HG02588 (cell line): ENCODE results near the gene JAM2.
"Not testable (repeated sequence)": the region's sequence is repeated elsewhere in the genome, so short reads cannot be mapped to it uniquely, and the experiment has no call there.

Source experiments
- ATAC-seq: cut with Tn5 transposase; IDR thresholded peaks from one replicate; pipeline ENCODE4 v1.9.1; 2021; ENCODE audit warnings: mild to moderate bottlenecking, moderate library complexity; ENCODE audit not compliant: unreplicated experiment

JAM2 gene

DNA sequence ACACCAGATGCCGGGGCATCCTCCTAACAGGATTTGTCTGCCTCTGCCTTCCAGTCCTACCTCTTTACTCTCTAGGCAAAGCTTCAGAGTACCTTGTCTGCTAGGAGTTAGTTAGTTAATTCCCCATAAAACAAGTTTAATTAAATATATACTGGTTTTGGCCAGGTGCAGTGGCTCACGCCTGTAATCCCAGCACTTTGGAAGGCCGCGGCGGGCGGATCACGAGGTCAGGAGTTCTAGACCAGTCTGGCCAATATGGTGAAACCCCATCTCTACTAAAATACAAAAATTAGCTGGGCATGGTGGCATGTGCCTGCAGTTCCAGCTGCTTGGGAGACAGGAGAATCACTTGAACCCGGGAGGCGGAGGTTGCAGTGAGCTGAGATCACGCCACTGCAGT lies 75.0 kb downstream of the JAM2 start:
- ATAC-seq = not testable (repeated sequence)

DNA sequence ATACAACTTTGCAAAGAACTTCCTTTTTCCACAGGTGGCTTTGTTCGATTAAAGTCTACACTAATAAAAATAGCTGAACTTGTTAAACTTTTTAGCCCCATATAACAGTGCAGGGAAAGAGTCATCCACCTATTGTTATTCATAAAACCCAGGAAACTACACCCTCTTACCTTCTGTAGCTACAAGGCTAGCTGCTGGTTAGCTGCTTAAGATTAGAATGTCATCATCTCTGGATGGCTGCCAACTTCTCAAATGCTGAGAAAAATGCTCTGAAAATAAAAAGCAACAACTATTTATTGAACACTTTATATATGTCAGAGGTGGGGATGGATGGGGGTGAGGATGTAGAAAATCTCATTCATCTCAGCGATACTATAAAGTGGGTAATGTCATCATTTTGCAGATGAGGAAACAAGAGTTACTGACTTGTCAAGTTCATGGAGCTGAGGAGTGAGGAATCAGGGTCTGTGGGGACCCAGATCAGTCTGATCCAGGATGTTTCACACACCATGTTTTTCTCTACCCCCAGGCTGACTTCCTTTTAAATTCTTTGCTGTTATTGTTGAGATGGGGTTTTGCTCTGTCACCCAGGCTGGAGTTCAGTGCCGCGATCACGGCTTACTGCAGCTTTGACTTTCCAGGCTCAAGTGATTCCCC lies 78.6 kb downstream of the JAM2 start:
- no peak for ATAC-seq

DNA sequence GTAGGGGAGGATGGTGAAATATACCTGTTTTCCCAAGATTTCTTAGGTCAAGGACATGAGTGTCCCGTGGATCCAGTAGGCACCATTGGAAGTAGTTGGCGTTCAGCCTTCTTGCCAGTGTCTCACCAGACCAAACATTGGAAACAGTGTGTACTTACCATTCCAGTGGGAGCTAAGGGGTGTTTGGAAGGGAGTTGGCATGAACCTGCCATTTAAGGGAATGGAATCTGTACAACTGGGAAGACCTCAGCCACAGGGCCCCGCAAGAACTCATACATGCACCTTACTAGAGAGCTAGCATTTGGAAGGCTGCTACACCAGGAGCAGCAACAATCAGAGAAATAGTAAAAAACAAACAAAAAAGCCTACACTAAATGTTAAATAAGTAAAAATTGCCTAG lies 82.9 kb downstream of the JAM2 start:
- ATAC-seq = no peak

DNA sequence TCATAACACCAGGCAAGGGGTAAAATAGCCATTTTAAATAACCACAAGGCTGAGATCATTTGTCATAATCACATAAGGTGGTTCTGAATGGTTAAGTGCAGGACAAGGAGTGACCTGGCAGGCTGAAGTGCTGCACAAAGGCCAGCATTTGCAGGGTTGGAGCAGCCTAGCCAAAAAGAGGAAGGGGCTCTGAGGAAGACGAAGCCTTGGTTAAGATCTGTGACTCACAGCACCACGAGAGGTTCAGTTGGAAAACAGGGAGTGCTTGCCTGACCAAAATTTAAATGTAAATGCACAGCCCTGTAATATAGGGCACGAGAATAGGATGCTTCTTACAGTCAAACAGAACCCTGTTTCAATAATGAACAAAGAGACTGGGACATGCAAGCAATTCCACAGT lies 83.6 kb downstream of the JAM2 start:
- ATAC-seq = no peak

DNA sequence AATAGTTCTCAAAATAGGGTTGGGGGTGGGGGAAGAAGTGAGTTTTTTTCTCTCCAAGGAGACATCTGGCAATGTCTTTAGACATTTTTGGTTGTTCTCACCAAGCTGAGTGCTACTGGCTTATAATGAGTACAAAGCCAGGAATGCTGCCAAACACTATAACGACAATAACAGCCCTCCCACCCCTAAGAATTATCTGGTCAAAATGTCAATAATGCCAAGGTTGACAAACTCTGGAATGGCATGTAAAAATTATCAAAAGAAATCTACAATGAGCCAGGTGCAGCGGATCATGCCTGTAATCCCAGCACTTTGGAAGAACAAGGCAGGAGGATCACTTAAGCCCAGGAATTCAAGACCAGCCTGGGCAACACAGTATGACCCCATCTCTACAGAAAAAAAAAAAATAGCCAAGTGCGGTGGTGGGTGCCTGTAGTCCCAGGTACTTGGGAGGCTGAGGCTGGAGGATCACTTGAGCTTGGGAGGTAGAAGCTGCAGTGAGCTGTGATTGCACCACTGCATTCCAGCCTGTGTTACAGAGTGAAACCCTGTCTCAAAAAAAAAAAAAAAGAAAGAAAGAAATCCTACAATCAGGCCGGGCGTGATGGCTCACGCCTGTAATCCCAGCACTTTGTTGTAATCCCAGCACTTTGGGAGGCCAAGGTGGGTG lies 93.2 kb downstream of the JAM2 start:
- ATAC-seq = no peak

DNA sequence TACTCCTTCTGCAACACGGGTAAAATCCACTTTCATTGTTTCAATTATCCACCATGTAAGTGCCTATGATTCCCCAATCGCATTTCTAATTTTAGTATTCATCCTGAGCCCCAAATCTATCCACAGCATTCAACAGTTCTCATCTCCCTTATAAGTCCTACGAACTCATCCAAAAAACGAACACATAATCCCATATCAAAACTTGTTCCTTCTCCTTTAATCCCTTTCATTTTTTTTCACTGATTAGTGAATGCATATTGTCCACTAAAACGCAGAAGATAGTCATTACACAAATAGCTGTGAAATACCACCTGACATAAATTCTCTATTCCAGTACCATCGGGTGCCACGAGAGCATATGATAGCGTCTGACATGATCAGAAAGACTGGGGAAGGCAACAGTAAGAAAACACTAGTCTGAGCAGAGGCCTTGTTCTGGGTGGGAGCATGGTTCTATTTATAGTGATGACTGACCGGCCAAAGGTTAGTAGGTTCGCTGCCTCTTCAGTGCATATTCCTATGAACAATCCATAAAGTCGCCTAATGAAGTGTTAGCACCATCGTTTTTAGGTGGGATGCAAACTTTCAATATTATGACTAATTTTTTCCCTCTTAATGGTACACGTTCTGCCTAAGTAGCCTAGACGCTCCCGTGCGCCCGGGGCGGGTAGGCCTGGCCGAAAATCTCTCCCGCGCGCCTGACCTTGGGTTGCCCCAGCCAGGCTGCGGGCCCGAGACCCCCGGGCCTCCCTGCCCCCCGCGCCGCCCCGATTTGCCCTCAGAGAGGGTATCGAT lies 95.0 kb downstream of the JAM2 start:
- peak; percentile 11 for ATAC-seq

DNA sequence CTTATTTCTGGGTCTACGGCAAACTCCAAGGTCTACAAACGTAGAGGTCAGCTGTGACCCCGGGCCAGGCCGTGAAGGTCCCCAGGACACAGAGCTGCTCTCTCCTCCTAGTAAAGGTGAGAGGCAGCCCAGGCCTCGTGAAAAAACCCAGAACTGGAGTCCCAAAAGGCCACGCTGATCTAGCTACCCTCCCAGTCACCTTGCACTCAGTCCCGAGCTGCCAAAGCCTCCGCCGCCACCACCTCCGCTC lies 95.5 kb downstream of the JAM2 start:
- peak; percentile 3 for ATAC-seq

DNA sequence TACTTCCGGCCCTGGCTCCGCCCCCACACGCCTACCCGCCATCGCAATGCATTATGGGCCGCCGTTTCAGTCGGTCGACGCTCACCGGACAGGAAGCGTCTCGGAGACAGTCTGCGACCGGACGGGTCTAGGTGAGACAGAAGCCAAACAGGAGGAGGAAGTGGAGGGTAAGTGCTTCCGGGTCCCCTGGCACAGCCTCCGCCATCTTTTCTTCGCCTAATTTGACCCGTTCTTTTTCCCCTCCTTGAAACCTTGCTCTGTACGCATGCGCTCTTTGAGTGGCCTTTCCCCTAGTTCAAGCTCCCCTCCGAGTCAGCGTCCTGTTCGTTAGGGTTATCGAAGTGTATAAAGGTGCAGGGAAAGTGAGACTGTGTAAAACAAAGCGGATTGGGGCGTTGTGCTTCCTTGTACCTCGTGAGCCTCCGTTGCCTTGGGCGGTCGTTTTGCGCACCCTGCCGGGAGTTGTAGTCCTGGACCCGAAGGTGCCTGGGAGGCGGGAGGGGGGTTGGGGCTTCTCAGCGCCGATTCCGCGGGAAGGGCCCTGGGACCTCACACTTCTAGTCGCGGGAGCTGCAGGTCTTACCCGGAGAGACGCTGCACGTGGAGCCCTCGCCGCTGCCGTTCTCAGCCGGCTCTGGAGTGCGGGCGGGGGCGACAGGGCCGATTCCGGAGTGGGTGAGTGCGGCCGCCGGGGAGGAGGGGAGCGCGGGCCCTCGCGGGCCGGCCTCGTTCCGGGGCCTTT lies 96.0 kb downstream of the JAM2 start, which contains the start of the genes ATP5PF and GABPA:
Gene ATP5PF, minus strand, starts transcription at position 1 of the 742 bp plus-strand sequence. CDS start 5,110 bp downstream, outside the sequence.
Gene GABPA, plus strand, starts transcription at position 69 of the 742 bp plus-strand sequence. CDS start 6,627 bp downstream, outside the sequence.
- peak; percentile 86 for ATAC-seq

DNA sequence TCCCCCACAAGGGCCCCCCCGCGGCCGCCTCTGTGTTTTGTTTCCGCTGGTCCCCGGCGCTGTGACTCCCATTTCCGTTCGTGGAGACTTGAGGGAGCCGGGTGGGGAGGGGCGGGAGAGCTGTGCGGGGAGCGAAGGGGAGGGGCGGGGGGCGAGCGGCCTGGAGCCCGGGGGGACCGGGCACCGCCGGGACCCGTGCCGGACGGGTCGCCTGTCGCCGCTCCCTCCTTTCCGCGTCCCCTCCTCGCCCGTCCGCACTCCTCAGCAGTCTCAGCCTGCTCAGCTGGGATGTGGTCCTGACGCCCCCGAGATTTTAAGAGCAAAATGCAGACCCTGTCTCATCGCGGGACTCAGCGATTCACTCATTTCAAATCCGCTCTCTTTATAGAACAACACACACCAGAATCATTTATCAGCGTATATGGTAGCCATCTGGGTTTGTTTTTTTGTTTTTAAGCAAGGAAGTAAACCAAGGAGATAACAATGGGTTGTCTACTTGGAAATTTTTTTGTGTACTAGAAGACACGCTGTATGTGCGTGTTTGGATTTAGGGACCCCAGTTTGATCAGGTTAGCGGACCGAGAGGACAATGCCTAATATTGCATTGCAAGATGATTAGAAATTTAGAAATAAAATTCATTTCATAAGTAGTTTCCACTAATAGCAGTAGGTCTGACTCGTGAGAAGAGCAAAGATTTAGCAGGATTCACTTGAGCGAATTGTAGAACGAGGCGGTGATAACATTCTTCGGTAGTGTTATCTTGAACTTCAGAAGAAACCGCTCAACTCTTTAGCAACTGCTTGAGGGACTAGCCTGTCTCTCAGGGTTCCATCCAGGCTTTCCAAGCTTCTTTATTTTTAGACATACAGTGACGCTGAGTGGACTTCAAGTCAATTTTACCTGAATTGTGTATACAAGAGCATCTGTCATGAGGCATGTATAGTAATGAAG lies 96.9 kb downstream of the JAM2 start:
- ATAC-seq = peak; percentile 12

DNA sequence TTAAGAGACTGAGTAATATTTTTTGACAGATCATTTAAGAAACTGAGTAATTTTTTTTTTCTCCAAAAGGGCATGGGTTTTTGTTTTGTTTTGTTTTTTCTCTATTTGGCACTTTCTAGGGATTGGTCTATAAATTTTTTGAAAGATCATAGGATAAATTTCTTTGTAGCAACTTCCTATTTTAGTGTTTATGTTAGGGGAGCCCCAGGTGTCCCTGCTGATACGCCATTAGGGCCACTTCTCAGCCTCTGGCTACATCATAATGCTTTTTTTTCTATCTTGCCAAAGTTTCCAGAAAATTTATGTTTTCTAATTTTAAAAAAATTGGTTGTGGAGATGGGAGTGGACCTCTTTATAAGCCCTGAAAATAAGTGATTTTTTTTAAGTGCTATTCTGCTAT lies 98.4 kb downstream of the JAM2 start:
- ATAC-seq = no peak

DNA sequence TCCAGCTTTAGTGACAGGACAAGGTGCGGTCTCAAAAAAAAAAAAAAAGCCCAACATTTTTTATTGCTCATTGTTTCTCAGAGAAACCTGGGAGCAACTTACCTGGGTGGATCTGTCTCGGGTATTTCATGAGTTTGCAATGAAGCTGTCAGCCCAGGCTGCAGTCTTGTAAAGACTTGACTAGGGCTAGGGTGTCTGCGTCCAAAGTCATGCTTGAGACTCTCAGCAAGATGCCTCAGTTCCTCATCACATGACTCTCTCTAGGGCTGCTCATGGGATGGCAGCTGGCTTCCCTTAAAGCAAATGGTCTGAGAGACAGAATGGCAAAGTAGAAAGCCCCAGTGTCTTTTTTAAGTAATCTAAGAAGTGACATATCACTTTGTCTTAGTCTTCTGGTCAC lies 103.8 kb downstream of the JAM2 start:
- no peak for ATAC-seq

DNA sequence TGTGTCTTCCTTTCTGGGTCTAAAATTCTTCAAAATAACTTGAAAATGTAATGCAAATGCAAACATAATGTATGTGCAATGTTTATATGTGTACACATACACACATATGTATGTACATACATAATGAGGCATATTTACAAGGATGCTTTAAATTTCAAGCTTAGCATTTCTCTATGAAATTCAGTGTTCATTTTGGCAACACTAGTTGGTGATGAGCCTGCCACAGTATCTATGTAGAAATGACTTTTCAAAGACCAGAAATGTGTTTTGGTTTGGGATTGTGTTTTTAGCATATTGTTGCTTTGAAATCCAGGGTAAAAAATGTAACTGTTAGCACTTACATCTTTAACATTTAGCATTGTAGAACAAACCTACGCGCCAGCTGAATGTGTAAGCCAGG lies 105.8 kb downstream of the JAM2 start:
- no peak for ATAC-seq

DNA sequence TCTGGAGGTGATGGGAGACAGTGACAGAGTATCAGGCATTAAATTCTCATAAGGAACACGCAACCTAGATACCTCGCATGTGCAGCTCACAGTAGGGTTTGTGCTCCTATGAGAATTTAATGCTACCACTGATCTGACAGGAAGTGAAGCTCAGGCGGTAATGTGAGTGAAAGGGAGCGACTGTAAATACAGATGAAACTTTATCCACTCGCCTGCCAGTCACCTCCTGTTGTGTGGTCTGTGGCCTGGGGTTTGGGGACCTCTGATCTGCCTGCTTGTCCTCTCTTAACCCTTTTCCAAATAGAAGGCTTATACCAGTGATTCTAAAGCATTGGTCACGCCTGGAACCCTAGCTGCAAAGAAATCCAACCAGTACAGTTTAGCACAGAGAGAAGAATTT lies 111.0 kb downstream of the JAM2 start:
- no peak for ATAC-seq

DNA sequence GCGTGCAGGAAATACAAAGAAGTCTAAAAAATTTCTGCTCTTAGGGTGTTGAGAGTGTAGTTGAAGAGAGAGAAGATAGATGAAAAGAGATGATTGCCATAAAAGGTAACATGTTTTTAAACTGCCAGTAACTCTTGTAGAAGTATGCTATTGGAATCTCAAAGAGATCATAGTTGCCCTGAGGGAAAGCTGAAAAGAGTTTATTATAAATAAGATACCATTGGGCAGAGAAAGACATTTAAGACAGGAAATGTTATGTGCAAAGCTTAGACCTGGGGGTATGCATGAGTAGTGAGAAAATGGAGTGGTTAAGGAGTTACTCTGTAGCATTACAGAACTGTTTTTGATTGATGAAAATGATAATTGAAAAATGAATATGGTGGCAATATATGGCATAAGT lies 113.4 kb downstream of the JAM2 start:
- ATAC-seq = no peak

DNA sequence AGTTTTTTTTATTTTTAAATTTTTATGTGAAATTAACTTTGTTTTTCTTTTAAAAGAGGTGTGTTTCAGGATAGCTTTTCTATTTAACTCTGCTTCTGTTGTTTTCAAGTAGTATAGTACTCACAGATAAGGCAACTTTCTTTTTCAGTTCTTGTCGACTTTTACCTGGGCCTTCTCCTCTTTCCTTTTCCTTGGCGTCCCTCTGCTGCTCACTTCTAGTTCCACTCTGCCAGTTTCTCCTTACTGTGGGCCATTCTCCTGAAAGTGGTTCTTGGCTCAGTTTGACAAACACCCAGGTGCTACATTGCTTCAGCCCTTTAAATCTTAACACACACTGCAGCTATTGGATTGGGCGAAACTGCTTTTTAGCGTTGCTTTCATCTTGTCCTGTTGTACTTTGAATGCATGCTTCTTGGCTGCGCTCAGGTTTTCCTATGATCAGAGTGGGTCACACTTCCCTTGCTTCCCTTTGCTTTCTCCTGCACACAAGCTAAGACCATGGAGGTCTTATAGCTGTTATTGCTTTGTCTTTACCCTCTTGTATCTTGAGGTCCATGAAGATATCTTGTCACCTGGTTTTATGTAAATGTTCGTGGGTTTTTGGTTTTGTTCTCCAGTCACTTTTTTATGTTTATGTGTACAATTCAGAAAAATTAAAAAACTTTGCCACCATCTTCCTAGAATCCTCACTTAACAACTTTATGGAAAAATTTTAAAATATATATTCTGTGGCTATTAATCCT lies 117.3 kb downstream of the JAM2 start:
- ATAC-seq = no peak

DNA sequence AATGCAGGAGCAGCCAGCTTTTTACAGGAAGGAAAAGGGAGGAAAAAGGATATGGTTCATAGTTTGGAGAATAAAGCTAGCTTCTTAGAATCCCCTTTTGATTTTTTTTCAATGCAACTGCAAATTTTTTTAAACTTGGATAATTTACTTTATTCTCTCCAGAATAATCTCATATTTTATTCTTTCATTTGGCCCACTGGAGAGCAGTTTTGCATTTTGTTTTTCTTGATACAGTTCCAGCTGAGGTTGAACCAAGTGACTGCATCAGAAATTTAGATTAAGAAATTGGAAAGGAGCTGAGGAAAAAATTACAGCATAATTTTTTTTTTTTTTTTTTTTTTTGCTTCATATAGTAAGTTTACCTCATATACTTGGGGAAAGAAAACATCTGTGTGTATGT lies 118.5 kb downstream of the JAM2 start:
- no peak for ATAC-seq

DNA sequence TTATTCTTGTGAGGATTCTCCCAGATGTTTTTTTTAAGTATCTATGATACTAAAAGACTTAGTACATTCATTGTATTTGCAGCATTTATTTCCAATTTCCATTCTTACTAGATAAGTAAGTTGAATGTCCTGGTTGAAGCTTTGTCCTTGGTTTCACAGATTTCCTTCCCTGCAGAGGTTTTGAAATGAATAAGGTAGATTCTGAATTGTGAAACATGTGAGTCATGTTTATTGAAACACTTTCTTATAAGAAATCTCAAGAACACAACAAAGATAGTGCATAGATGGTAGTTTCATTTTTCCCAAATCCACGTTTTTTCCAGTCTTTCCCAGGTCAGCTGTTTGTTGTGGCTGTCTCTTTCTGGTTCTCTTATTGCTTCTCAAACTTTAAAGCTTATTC lies 120.5 kb downstream of the JAM2 start:
- ATAC-seq = no peak

DNA sequence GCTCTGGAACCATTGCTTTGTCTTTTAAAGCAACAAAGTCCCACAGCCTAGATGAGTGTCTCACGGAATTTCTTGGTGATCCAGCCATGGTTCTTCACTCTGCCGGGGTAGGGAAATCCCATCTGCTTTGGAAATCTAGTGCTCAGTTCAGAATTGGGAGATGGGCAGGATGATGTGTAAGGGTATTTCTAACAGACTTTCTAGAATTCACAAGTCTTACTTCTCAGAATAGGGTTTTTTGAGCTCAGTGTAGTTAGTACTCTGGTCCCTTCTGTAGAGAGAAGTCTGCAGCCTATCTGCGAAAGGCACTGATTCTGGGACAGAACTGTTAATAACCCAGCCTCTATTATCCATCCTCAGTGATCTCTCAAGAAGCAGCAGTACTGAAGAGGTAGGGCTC lies 121.0 kb downstream of the JAM2 start:
- ATAC-seq = no peak

DNA sequence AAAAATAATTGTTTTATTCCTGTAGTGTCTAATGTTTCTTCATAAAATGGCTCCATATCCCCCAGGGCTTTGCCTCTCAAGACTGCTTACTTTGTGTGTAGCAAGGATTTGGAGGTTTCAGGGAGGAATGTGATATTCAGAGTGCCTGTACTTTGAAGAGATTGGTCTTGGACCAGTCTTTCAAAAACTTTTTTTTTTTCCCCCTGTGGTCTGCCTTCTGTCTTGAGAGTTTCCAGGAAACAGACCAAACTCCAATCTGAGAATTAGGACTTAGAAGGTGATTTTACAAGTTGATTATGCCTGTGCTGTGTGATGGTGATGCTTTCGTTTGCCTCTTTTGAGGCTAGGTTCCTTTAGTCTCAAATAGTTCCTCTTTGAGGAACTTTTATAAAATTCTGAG lies 121.6 kb downstream of the JAM2 start:
- ATAC-seq = no peak

DNA sequence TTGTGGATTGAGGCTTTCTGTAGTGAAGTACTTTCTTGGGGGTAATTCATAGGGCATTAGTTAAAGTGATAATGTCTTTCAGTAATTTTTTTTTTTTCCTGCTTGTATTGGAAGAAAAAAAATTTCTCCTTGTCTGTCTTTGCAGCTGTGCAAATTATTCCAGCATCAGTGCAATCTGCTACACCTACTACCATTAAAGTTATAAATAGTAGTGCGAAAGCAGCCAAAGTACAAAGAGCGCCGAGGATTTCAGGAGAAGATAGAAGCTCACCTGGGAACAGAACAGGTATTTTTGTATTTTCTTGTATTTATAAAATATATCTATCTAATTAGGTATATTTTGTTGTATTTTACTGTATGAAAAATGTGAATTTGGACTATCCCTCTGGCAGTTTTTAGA lies 125.0 kb downstream of the JAM2 start:
- no peak for ATAC-seq
